Peyer's patch (tissue), 4 donors: ENCODE results near the gene RAD51B.

Source experiments
- POLR2A ChIP-seq, 2 donors: fragments of 450-650 bp; IDR thresholded peaks; one replicate each; pipeline ENCODE4 v1.5.1; 2017; ENCODE audit warnings: antibody characterized with exemption in 2 of 2, mild to moderate bottlenecking in 2 of 2, moderate library complexity in 2 of 2
- TF ChIP-seq, protein P1 (sequence below), 6 experiments: fragments of 450-650 bp in 4 of 6; fragments of 200-600 bp in 2 of 6; sonication (generic) in 1 of 6; IDR thresholded peaks; one replicate each; pipeline ENCODE4 v1.5.1; 2017 to 2019; ENCODE audit warnings: antibody characterized with exemption in 6 of 6, mild to moderate bottlenecking in 3 of 6, moderate library complexity in 1 of 6

DNA sequence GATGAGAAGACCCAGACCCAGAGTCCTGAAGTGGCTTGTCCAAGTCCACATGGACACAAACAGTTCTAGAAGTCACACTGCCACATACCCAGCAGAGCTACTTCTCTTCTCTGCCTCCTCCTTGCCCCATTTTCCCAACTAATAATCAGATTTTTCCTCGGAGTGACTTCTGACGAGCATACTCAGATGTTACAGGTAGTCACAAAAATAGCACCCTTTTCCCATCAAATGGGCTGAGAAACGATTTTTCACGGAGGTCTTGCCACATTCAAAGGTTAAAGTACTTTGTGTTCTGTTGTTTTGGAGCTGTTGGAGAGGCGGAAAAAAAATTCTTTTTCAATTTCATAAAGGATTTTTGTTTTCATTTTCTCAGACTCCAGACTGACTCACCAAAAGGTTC, 740.4 kb downstream of the RAD51B start:
- TF ChIP-seq, protein P1, sequence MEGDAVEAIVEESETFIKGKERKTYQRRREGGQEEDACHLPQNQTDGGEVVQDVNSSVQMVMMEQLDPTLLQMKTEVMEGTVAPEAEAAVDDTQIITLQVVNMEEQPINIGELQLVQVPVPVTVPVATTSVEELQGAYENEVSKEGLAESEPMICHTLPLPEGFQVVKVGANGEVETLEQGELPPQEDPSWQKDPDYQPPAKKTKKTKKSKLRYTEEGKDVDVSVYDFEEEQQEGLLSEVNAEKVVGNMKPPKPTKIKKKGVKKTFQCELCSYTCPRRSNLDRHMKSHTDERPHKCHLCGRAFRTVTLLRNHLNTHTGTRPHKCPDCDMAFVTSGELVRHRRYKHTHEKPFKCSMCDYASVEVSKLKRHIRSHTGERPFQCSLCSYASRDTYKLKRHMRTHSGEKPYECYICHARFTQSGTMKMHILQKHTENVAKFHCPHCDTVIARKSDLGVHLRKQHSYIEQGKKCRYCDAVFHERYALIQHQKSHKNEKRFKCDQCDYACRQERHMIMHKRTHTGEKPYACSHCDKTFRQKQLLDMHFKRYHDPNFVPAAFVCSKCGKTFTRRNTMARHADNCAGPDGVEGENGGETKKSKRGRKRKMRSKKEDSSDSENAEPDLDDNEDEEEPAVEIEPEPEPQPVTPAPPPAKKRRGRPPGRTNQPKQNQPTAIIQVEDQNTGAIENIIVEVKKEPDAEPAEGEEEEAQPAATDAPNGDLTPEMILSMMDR (IDR thresholded peaks at IDR 0.05) = no peak
- no peak for TF ChIP-seq POLR2A (IDR thresholded peaks at IDR 0.05)
